HepG2 (cell line): ENCODE results near the gene SLC22A7. TPM values are rescaled to one million over a fixed set of nuclear protein-coding genes. Genes with fewer than 3 reads are reported as not detected.

Source experiments
- ATAD3A ChIP-seq: sonication (generic); formaldehyde crosslinking; IDR thresholded peaks from 2 replicates; pipeline ENCODE4 v1.4.0; 2020; ENCODE audit warnings: missing genetic modification reagents
- BRD4 ChIP-seq: sonication (generic); formaldehyde crosslinking; IDR thresholded peaks from 2 replicates; pipeline ENCODE4 v1.4.0; 2020; ENCODE audit warnings: missing genetic modification reagents
- ETV6 ChIP-seq: sonication (generic); formaldehyde crosslinking; conservative IDR thresholded peaks from 2 replicates; pipeline ENCODE4 v1.4.0; 2020; ENCODE audit warnings: missing genetic modification reagents
- HOXA3 ChIP-seq: sonication (generic); formaldehyde crosslinking; IDR thresholded peaks from 2 replicates; pipeline ENCODE4 v1.5.0; 2020; ENCODE audit warnings: missing genetic modification reagents
- IKZF4 ChIP-seq: sonication (generic); formaldehyde crosslinking; IDR thresholded peaks from 2 replicates; pipeline ENCODE4 v1.5.1; 2020; ENCODE audit warnings: borderline replicate concordance, mild to moderate bottlenecking, low read depth, missing genetic modification reagents; ENCODE audit errors: not compliant biosample characterization
- MTF1 ChIP-seq: sonication (generic); formaldehyde crosslinking; IDR thresholded peaks from 2 replicates; pipeline ENCODE4 v1.5.0; 2020; ENCODE audit warnings: missing genetic modification reagents
- NFATC3 ChIP-seq: sonication (generic); formaldehyde crosslinking; IDR thresholded peaks from 2 replicates; pipeline ENCODE4 v1.5.1; 2020; ENCODE audit warnings: mild to moderate bottlenecking, missing genetic modification reagents
- NFYB ChIP-seq: sonication (generic); formaldehyde crosslinking; IDR thresholded peaks from 2 replicates; pipeline ENCODE4 v1.4.0; 2020; ENCODE audit warnings: missing genetic modification reagents
- ONECUT2 ChIP-seq: sonication (generic); formaldehyde crosslinking; IDR thresholded peaks from 2 replicates; pipeline ENCODE4 v1.4.0; 2020; ENCODE audit warnings: missing genetic modification reagents
- POLR2A ChIP-seq, 2 experiments: IDR thresholded peaks; 2 replicates each; pipeline ENCODE4 v1.6.1; 2011; ENCODE audit warnings: low read depth in 2 of 2, low read length in 2 of 2, mild to moderate bottlenecking in 1 of 2, moderate library complexity in 1 of 2; ENCODE audit not compliant: insufficient read depth in 1 of 2
- REPIN1 ChIP-seq: sonication (generic); formaldehyde crosslinking; IDR thresholded peaks from 2 replicates; pipeline ENCODE4 v1.8.0; 2022; ENCODE audit warnings: missing genetic modification reagents, low read depth, mild to moderate bottlenecking, borderline replicate concordance
- TCF7 ChIP-seq: sonication (generic); IDR thresholded peaks from 2 replicates; pipeline ENCODE4 v1.6.1; 2016; ENCODE audit warnings: antibody characterized with exemption, low read depth
- ZNF264 ChIP-seq: sonication (generic); formaldehyde crosslinking; IDR thresholded peaks from 2 replicates; pipeline ENCODE4 v1.4.0; 2020; ENCODE audit warnings: missing genetic modification reagents
- ZNF572 ChIP-seq: sonication (generic); formaldehyde crosslinking; IDR thresholded peaks from 2 replicates; pipeline ENCODE4 v1.5.1; 2020; ENCODE audit warnings: mild to moderate bottlenecking, missing genetic modification reagents
- polyA plus RNA-seq, 8 experiments: library from polyadenylated mRNA; depleted of rRNA in 3 of 8; stranded (reverse) in 7 of 8; unstranded in 1 of 8; fragments of >200 nt; fragmentation: Illumina TruSeq in 4 of 8; extraction: Trizol in 4 of 8; gene quantifications; 2 replicates each; pipeline versions ENCODE4 v1.2.1 to v1.2.3, GENCODE V29; 2011 to 2016; ENCODE audit warnings: low read depth in 4 of 8, missing spikeins in 1 of 8, mixed read lengths in 1 of 8; ENCODE audit not compliant: insufficient read depth in 1 of 8
- total RNA-seq, 5 experiments: library from RNA; depleted of rRNA; stranded (reverse); fragments of >200 nt; fragmentation: Illumina TruSeq; extraction: Trizol; gene quantifications; 2 replicates each; pipeline ENCODE4 v1.2.3, GENCODE V29; 2016; ENCODE audit warnings: low read depth in 1 of 5
- TF ChIP-seq, protein P1 (sequence below): sonication (generic); formaldehyde crosslinking; IDR thresholded peaks from 2 replicates; pipeline ENCODE4 v1.4.0; 2020; ENCODE audit warnings: mild to moderate bottlenecking, missing genetic modification reagents
- TF ChIP-seq, protein P2 (sequence below): sonication (generic); formaldehyde crosslinking; IDR thresholded peaks from 2 replicates; pipeline ENCODE4 v1.9.0; 2022; ENCODE audit warnings: low read depth, missing genetic modification reagents
- TF ChIP-seq, protein P3 (sequence below): sonication (generic); formaldehyde crosslinking; IDR thresholded peaks from 2 replicates; pipeline ENCODE4 v1.4.0; 2020; ENCODE audit warnings: low read depth, mild to moderate bottlenecking, missing genetic modification reagents
- TF ChIP-seq, protein P4 (sequence below): sonication (generic); formaldehyde crosslinking; IDR thresholded peaks from 2 replicates; pipeline ENCODE4 v1.8.0; 2022; ENCODE audit warnings: mild to moderate bottlenecking, missing genetic modification reagents
- TF ChIP-seq, protein P5 (sequence below): IDR thresholded peaks from 2 replicates; pipeline ENCODE4 v1.6.1; 2016; ENCODE audit warnings: low read depth, control low read depth

SLC22A7 gene
- total and polyA plus RNA-seq, 2 of the 13 experiments (the other 11 are each of a cell fraction or from before 2014, with no cell fraction given), result 5.3 to 22.6 TPM

DNA sequence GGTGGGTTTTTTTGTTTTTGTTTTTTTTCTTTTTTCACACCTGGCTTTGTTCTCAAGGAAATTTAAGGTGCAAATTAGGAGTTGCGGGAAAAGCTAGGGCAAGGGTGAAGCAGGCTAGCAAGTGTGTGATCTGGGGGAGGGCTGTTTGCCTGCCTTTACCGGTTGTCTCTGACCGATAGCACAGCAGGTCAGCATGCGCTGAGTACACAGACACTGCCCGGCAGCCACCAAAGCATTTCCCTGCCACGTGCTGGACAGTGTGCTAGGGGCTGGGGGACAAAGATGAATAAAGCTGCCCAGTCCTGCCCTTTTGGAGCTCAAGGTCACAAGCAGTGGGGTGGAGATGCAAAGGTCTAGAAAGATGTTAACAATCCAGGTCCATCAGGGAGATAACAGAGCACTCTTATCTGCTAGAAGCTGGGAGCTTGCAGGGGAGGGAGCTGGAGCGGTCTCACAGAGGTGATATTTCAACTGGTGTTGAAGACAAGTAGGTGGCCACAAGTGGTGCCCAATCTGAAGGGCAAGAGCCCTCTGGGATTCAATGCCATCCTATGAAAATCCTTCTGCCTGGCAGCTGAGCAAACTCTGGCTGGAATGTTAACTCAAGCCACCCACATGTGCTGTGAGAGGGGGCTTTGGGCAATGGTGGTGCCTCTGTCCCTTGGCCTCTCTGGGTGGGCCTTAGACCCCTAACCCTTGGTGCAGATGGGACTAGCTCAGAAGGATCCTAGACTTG, 30.3 kb upstream of the SLC22A7 start (continued):
- TF ChIP-seq, protein P1, sequence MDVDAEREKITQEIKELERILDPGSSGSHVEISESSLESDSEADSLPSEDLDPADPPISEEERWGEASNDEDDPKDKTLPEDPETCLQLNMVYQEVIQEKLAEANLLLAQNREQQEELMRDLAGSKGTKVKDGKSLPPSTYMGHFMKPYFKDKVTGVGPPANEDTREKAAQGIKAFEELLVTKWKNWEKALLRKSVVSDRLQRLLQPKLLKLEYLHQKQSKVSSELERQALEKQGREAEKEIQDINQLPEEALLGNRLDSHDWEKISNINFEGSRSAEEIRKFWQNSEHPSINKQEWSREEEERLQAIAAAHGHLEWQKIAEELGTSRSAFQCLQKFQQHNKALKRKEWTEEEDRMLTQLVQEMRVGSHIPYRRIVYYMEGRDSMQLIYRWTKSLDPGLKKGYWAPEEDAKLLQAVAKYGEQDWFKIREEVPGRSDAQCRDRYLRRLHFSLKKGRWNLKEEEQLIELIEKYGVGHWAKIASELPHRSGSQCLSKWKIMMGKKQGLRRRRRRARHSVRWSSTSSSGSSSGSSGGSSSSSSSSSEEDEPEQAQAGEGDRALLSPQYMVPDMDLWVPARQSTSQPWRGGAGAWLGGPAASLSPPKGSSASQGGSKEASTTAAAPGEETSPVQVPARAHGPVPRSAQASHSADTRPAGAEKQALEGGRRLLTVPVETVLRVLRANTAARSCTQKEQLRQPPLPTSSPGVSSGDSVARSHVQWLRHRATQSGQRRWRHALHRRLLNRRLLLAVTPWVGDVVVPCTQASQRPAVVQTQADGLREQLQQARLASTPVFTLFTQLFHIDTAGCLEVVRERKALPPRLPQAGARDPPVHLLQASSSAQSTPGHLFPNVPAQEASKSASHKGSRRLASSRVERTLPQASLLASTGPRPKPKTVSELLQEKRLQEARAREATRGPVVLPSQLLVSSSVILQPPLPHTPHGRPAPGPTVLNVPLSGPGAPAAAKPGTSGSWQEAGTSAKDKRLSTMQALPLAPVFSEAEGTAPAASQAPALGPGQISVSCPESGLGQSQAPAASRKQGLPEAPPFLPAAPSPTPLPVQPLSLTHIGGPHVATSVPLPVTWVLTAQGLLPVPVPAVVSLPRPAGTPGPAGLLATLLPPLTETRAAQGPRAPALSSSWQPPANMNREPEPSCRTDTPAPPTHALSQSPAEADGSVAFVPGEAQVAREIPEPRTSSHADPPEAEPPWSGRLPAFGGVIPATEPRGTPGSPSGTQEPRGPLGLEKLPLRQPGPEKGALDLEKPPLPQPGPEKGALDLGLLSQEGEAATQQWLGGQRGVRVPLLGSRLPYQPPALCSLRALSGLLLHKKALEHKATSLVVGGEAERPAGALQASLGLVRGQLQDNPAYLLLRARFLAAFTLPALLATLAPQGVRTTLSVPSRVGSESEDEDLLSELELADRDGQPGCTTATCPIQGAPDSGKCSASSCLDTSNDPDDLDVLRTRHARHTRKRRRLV (CRISPR knock-in tag), result peak; percentile 92; the same call in 1 of the 2 replicates
- peak; percentile 94; the same call in 1 of the 2 replicates for TF ChIP-seq ZNF572 (CRISPR knock-in tag)
- TF ChIP-seq, protein P2, sequence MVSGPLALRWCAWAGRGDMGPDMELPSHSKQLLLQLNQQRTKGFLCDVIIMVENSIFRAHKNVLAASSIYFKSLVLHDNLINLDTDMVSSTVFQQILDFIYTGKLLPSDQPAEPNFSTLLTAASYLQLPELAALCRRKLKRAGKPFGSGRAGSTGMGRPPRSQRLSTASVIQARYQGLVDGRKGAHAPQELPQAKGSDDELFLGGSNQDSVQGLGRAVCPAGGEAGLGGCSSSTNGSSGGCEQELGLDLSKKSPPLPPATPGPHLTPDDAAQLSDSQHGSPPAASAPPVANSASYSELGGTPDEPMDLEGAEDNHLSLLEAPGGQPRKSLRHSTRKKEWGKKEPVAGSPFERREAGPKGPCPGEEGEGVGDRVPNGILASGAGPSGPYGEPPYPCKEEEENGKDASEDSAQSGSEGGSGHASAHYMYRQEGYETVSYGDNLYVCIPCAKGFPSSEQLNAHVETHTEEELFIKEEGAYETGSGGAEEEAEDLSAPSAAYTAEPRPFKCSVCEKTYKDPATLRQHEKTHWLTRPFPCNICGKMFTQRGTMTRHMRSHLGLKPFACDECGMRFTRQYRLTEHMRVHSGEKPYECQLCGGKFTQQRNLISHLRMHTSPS (CRISPR knock-in tag), result peak; percentile 99
- TF ChIP-seq IKZF4 (CRISPR knock-in tag), result peak; percentile 94
- TF ChIP-seq, protein P3, sequence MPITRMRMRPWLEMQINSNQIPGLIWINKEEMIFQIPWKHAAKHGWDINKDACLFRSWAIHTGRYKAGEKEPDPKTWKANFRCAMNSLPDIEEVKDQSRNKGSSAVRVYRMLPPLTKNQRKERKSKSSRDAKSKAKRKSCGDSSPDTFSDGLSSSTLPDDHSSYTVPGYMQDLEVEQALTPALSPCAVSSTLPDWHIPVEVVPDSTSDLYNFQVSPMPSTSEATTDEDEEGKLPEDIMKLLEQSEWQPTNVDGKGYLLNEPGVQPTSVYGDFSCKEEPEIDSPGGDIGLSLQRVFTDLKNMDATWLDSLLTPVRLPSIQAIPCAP (CRISPR knock-in tag), result no peak
- TF ChIP-seq POLR2A (IDR thresholded peaks at IDR 0.05; ENCODE audit: insufficient read depth in 1 of 2, low read depth in 2 of 2, low read length in 2 of 2), result no peak; a peak in 1 of 4 replicates
- TF ChIP-seq ZNF264 (CRISPR knock-in tag), result peak; percentile 94
- TF ChIP-seq, protein P4, sequence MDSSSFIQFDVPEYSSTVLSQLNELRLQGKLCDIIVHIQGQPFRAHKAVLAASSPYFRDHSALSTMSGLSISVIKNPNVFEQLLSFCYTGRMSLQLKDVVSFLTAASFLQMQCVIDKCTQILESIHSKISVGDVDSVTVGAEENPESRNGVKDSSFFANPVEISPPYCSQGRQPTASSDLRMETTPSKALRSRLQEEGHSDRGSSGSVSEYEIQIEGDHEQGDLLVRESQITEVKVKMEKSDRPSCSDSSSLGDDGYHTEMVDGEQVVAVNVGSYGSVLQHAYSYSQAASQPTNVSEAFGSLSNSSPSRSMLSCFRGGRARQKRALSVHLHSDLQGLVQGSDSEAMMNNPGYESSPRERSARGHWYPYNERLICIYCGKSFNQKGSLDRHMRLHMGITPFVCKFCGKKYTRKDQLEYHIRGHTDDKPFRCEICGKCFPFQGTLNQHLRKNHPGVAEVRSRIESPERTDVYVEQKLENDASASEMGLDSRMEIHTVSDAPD (CRISPR knock-in tag), result peak; percentile 99
- no peak for TF ChIP-seq ATAD3A (CRISPR knock-in tag)
- peak; percentile 95 for TF ChIP-seq TCF7
- TF ChIP-seq MTF1 (CRISPR knock-in tag), result no peak
- TF ChIP-seq ETV6 (CRISPR knock-in tag), result peak; percentile 89
- TF ChIP-seq, protein P5, sequence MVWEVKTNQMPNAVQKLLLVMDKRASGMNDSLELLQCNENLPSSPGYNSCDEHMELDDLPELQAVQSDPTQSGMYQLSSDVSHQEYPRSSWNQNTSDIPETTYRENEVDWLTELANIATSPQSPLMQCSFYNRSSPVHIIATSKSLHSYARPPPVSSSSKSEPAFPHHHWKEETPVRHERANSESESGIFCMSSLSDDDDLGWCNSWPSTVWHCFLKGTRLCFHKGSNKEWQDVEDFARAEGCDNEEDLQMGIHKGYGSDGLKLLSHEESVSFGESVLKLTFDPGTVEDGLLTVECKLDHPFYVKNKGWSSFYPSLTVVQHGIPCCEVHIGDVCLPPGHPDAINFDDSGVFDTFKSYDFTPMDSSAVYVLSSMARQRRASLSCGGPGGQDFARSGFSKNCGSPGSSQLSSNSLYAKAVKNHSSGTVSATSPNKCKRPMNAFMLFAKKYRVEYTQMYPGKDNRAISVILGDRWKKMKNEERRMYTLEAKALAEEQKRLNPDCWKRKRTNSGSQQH (CRISPR knock-in tag), result peak; percentile 96
- peak; percentile 99 for TF ChIP-seq HOXA3 (CRISPR knock-in tag)
- peak; percentile 97 for TF ChIP-seq NFATC3 (CRISPR knock-in tag)
- TF ChIP-seq NFYB (CRISPR knock-in tag), result peak; percentile 47; the same call in 1 of the 2 replicates
- TF ChIP-seq ONECUT2 (CRISPR knock-in tag), result peak; percentile 67; the same call in 1 of the 2 replicates
- peak; percentile 98 for TF ChIP-seq BRD4 (CRISPR knock-in tag)
- peak; percentile 100 for TF ChIP-seq REPIN1 (CRISPR knock-in tag)
